Heart left ventricle (tissue), 13 donors: ENCODE results near the gene INHBA.

Source experiments
- CTCF ChIP-seq, 12 donors: fragments of 200-600 bp; sonication (generic) in 4 of 12; IDR thresholded peaks; one replicate each; pipeline versions ENCODE4 v1.5.0 to v1.8.0; 2018 to 2022; ENCODE audit warnings: antibody characterized with exemption in 12 of 12, mild to moderate bottlenecking in 5 of 12
- POLR2A ChIP-seq, 2 donors: fragments of 450-650 bp; IDR thresholded peaks; one replicate each; pipeline ENCODE4 v1.6.1; 2017; ENCODE audit warnings: antibody characterized with exemption in 2 of 2, mild to moderate bottlenecking in 2 of 2, moderate library complexity in 2 of 2
- donor health status: ischemic (EF 13 %, LVEDD 7.1; RV severe dilation, severe dysfunction).
- donor health status: DM: no; HTN: yes; CAD: no.
- donor health status: DM: no; HTN: no; CAD: no.
- donor health status: ischemic (EF 25% LVEDD 6.9; RV normal size, moderate dysfunction).
- donor health status: ischemic (EF 25% LVEDD 5.7; RV mildly dilated, moderate dysfunction).
- donor health status: ischemic (EF 35%, LVEDD 5.7; RV mildly dilated, moderate dysfunction).
- donor health status: nonischemic (EF 11% LVEDD 7.7; RV severe dilation, severe dysfunction).
- donor health status: DM: yes; HTN: yes; CAD: no.
- donor health status: PGD.
- donor health status: ischemic (EF 29% LVEDD 5.4; RV normal size, mild dysfunction).
- donor health status: nonischemic (EF 23%, LVEDD 6.1; RV moderate dilation, normal function).

- TF ChIP-seq CTCF (IDR thresholded peaks at IDR 0.05) (no peak), POLR2A (IDR thresholded peaks at IDR 0.05) (no peak)
Measured at GRCh38 chr7:41637049-41637448, 65.8 kb downstream of the INHBA start.
